Vagina (tissue), 2 donors: ENCODE measurements around the gene BRINP3.

ENCODE experiments used
- CTCF ChIP-seq, 3 experiments: fragments of 450-650 bp in 2 of 3; fragments of 200-600 bp in 1 of 3; sonication (generic) in 1 of 3; IDR thresholded peaks; one replicate each; pipeline ENCODE4 v1.5.1; 2017 to 2019; ENCODE audit warnings: antibody characterized with exemption in 3 of 3, mild to moderate bottlenecking in 2 of 3, moderate library complexity in 2 of 3
- POLR2A ChIP-seq, 2 donors: fragments of 450-650 bp; IDR thresholded peaks; one replicate each; pipeline ENCODE4 v1.6.1; 2017; ENCODE audit warnings: antibody characterized with exemption in 2 of 2, mild to moderate bottlenecking in 2 of 2, moderate library complexity in 2 of 2
- POLR2AphosphoS5 ChIP-seq, 2 donors: sonication (generic); formaldehyde crosslinking; IDR thresholded peaks; one replicate each; pipeline ENCODE4 v1.9.0; 2017; ENCODE audit warnings: antibody characterized with exemption in 2 of 2, mild to moderate bottlenecking in 2 of 2, low read depth in 1 of 2; ENCODE audit not compliant: insufficient read depth in 1 of 2

- TF ChIP-seq CTCF (IDR thresholded peaks at IDR 0.05) = no peak
- TF ChIP-seq POLR2AphosphoS5 (IDR thresholded peaks at IDR 0.05; ENCODE audit: insufficient read depth in 1 of 2, low read depth in 1 of 2) = no peak
- TF ChIP-seq POLR2A (IDR thresholded peaks at IDR 0.05) = no peak
Observed at GRCh38 chr1:190365283-190365682, 112.4 kb downstream of the BRINP3 start.
